Uterus (tissue), 2 donors: Measurements from ENCODE around the gene CHMP3.

ENCODE experiments used
- CTCF ChIP-seq, 4 experiments: fragments of 200-600 bp in 2 of 4; fragments of 450-650 bp in 2 of 4; sonication (generic) in 2 of 4; IDR thresholded peaks; one replicate each; pipeline ENCODE4 v1.5.1; 2016 to 2019; ENCODE audit warnings: antibody characterized with exemption in 4 of 4, mild to moderate bottlenecking in 2 of 4, moderate library complexity in 1 of 4
- POLR2A ChIP-seq, 2 donors: fragments of 450-650 bp; IDR thresholded peaks; one replicate each; pipeline ENCODE4 v1.6.1; 2016; ENCODE audit warnings: antibody characterized with exemption in 2 of 2, mild to moderate bottlenecking in 1 of 2, moderate library complexity in 1 of 2

GRCh38 chr2:86482034-86482433, 81.2 kb downstream of the CHMP3 start:
- no peak for TF ChIP-seq CTCF (IDR thresholded peaks at IDR 0.05)
- no peak for TF ChIP-seq POLR2A (IDR thresholded peaks at IDR 0.05)
